Endothelial cell of umbilical vein (primary cell): Measurements from ENCODE around the gene MACROD2. TPM values are rescaled to one million over a fixed set of nuclear protein-coding genes. Genes with fewer than 3 reads are reported as not detected.

Experiments used
- BruUV-seq: library from RNA; stranded (reverse); fragments of 400-500 nt; replicated peaks from 2 replicates; lab custom pipeline; 2021; lab: Mats Ljungman, UMichigan
- CTCF ChIA-PET: fragments of 300-600, 350-600 bp; sonication (Branson Sonifier 250); formaldehyde crosslinking; loops from one replicate; lab custom pipeline; 2021; ENCODE audit warnings: antibody characterized with exemption, inconsistent platforms; lab: Charles Lee
- POLR2A ChIA-PET: fragments of 300-600, 350-600 bp; sonication (Branson Sonifier 250); formaldehyde crosslinking; loops from one replicate; lab custom pipeline; 2021; ENCODE audit warnings: antibody characterized with exemption, inconsistent platforms; lab: Charles Lee
- DNase-seq: peaks from one replicate; pipeline ENCODE4 v3.0.0-alpha.2; 2011; ENCODE audit warnings: low read depth, low spot score
- FAIRE-seq: peaks from 2 replicates; lab custom pipeline; 2011; peaks lifted over from hg19 to GRCh38; lab: Jason Lieb, UNC
- H2AFZ ChIP-seq: 2 replicates; pipeline ENCODE4 v1.6.0; 2012; ENCODE audit warnings: low read depth, low read length, control low read depth, inconsistent platforms
- H3K27ac ChIP-seq: 2 replicates; pipeline ENCODE4 v1.5.1; 2011; ENCODE audit warnings: low read depth, mild to moderate bottlenecking, control low read depth, low read length, moderate library complexity; ENCODE audit not compliant: insufficient read depth
- H3K27me3 ChIP-seq, 2 experiments: 2 replicates each; pipeline versions ENCODE4 v1.6.0 to v1.6.1; 2011; ENCODE audit warnings: low read length in 2 of 2, mixed read lengths in 1 of 2; ENCODE audit not compliant: control insufficient read depth in 2 of 2, insufficient read depth in 2 of 2
- H3K36me3 ChIP-seq, 2 experiments: 2 replicates in 1 of 2; 3 replicates in 1 of 2; pipeline ENCODE4 v1.5.1; 2011; ENCODE audit warnings: low read length in 2 of 2, mild to moderate bottlenecking in 1 of 2, moderate library complexity in 1 of 2; ENCODE audit not compliant: control insufficient read depth in 2 of 2, insufficient read depth in 2 of 2; ENCODE audit errors: extremely low read depth in 1 of 2
- H3K4me1 ChIP-seq: 3 replicates; pipeline ENCODE4 v1.5.1; 2011; ENCODE audit warnings: mild to moderate bottlenecking, low read length; ENCODE audit not compliant: control insufficient read depth, insufficient read depth; ENCODE audit errors: extremely low read depth
- H3K4me2 ChIP-seq: 2 replicates; pipeline ENCODE4 v1.6.1; 2011; ENCODE audit warnings: low read length, control low read depth, mixed read lengths; ENCODE audit not compliant: insufficient read depth
- H3K4me3 ChIP-seq, 3 experiments: fragments of 200-600 bp in 1 of 3; sonication (generic), shearing (Covaris generic) in 1 of 3; replicated peaks in 1 of 3; 2 replicates each; pipeline ENCODE4 v1.5.1; 2011 to 2016; ENCODE audit warnings: control low read depth in 3 of 3, low read length in 3 of 3, mild to moderate bottlenecking in 2 of 3, inconsistent platforms in 1 of 3, low read depth in 1 of 3, moderate library complexity in 1 of 3; ENCODE audit not compliant: insufficient read depth in 1 of 3
- H3K79me2 ChIP-seq: 2 replicates; pipeline ENCODE4 v1.6.0; 2012; ENCODE audit warnings: low read length, inconsistent platforms; ENCODE audit not compliant: control insufficient read depth, insufficient read depth
- H3K9ac ChIP-seq: replicated peaks from 2 replicates; pipeline ENCODE3; 2011; ENCODE audit warnings: low read length, control low read depth; ENCODE audit not compliant: insufficient read depth; ENCODE audit errors: extremely low read depth
- H3K9me1 ChIP-seq: replicated peaks from 3 replicates; pipeline ENCODE4 v1.6.0; 2011; ENCODE audit warnings: mild to moderate bottlenecking, low read length; ENCODE audit not compliant: control insufficient read depth, insufficient read depth; ENCODE audit errors: extremely low read depth
- H3K9me3 ChIP-seq: replicated peaks from 2 replicates; pipeline ENCODE4 v1.5.1; 2012; ENCODE audit warnings: low read length, inconsistent platforms; ENCODE audit not compliant: control insufficient read depth, insufficient read depth
- H4K20me1 ChIP-seq: replicated peaks from 2 replicates; pipeline ENCODE3; 2011; ENCODE audit warnings: mild to moderate bottlenecking, low read length; ENCODE audit not compliant: control insufficient read depth, insufficient read depth; ENCODE audit errors: extremely low read depth
- FOS ChIP-seq: IDR thresholded peaks from 2 replicates; pipeline ENCODE4 v1.6.1; 2011; ENCODE audit warnings: mild to moderate bottlenecking, low read length, moderate library complexity, borderline replicate concordance; ENCODE audit not compliant: insufficient read depth
- GATA2 ChIP-seq: IDR thresholded peaks from 2 replicates; pipeline ENCODE4 v1.7.0; 2011; ENCODE audit warnings: low read depth, mild to moderate bottlenecking, moderate library complexity, mixed read lengths, low read length; ENCODE audit not compliant: insufficient read length, insufficient read depth
- JUN ChIP-seq: IDR thresholded peaks from 2 replicates; pipeline ENCODE4 v1.6.1; 2011; ENCODE audit warnings: borderline replicate concordance, low read depth; ENCODE audit not compliant: insufficient read length, insufficient read depth
- MYC ChIP-seq: IDR thresholded peaks from one replicate; pipeline ENCODE4 v1.6.1; 2011; ENCODE audit warnings: mild to moderate bottlenecking, low read depth, low read length
- POLR2A ChIP-seq: IDR thresholded peaks from 2 replicates; pipeline ENCODE4 v1.6.1; 2012; ENCODE audit warnings: low read depth, mild to moderate bottlenecking, control low read depth, low read length
- POLR2AphosphoS5 ChIP-seq: IDR thresholded peaks from 2 replicates; pipeline ENCODE4 v1.6.1; 2012; ENCODE audit warnings: low read depth, mild to moderate bottlenecking, control low read depth, low read length, moderate library complexity; ENCODE audit not compliant: insufficient read depth
- dilution Hi-C: fragments of 300-500 bp; cut with MboI; formaldehyde crosslinking; loops from one replicate; pipeline ENCODE4 v1.15.0; 2019; ENCODE audit warnings: low sequenced_read_pairs; ENCODE audit not compliant: extremely low pct_ligation_motif_present
- intact Hi-C: fragments of 100-400 bp; cut with micrococcal nuclease; formaldehyde crosslinking; loops from one replicate; pipeline ENCODE4 v1.10.0; 2022
- polyA plus RNA-seq, 4 experiments: library from polyadenylated mRNA; depleted of rRNA in 3 of 4; stranded (reverse) in 3 of 4; unstranded in 1 of 4; fragments of >200 nt; gene quantifications; 2 replicates each; pipeline versions ENCODE4 v1.2.1 to v1.2.3, GENCODE V29; 2011 to 2012; ENCODE audit warnings: missing spikeins in 1 of 4
- total RNA-seq: library from RNA; stranded (reverse); gene quantifications from 2 replicates; pipeline ENCODE4 v1.2.3, GENCODE V29; 2021
- TF ChIP-seq, protein P1 (sequence below), 2 donors: IDR thresholded peaks; 1 replicate in 1 of 2; 2 replicates in 1 of 2; pipeline ENCODE4 v1.5.1; 2011; ENCODE audit warnings: low read length in 2 of 2, mild to moderate bottlenecking in 2 of 2, moderate library complexity in 2 of 2, control low read depth in 1 of 2, inconsistent platforms in 1 of 2, low read depth in 1 of 2; ENCODE audit not compliant: insufficient read depth in 1 of 2; ENCODE audit errors: extremely low read depth in 1 of 2

The MACROD2 gene
- total and polyA plus RNA-seq, 2 donors (not counting 3 experiments of a cell fraction or from before 2014, with no cell fraction given), result 0.11 to 0.73 TPM

DNA sequence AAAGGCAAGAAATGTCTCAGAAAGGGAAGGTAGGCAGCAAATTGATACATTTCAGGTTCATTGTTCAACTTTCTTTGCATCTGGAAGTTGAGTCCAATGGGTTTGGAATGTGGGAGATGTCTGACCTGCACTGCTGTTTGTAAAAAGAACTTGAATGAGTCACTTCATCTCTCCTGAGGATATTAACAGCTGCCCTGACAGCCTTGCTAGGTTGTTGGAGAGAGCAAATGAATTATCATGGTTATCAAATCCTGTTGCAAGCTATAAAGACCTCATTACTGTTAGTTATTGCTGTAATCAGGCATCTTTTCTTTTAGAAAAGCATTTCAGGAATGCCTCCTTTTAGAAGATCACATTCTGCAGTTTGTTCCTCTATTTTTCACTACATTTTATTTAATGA is 365.1 kb downstream of the MACROD2 start:
- dilution Hi-C loops, result no loop called here

More for the DNA sequence above, 365.1 kb downstream of the MACROD2 start:
- no peak overlapping the region for H3K9ac ChIP-seq
- POLR2A ChIA-PET, result no interaction called here
- no peak overlapping the region for H2AFZ ChIP-seq
- H3K36me3 ChIP-seq, result no peaks in the 10 kb centered on the region
- BruUV-seq, result no TSS peak
- no peak overlapping the region for H3K27ac ChIP-seq
- no peaks in the 10 kb centered on the region for H3K4me1 ChIP-seq
- CTCF ChIA-PET, result no interaction called here
- H4K20me1 ChIP-seq, result no peaks in the 10 kb centered on the region
- H3K4me2 ChIP-seq, result no peak overlapping the region
- TF ChIP-seq POLR2AphosphoS5 (no peak), GATA2 (no peak), JUN (no peak), FOS (no peak), MYC (no peak), POLR2A (no peak)
- TF ChIP-seq, protein P1, sequence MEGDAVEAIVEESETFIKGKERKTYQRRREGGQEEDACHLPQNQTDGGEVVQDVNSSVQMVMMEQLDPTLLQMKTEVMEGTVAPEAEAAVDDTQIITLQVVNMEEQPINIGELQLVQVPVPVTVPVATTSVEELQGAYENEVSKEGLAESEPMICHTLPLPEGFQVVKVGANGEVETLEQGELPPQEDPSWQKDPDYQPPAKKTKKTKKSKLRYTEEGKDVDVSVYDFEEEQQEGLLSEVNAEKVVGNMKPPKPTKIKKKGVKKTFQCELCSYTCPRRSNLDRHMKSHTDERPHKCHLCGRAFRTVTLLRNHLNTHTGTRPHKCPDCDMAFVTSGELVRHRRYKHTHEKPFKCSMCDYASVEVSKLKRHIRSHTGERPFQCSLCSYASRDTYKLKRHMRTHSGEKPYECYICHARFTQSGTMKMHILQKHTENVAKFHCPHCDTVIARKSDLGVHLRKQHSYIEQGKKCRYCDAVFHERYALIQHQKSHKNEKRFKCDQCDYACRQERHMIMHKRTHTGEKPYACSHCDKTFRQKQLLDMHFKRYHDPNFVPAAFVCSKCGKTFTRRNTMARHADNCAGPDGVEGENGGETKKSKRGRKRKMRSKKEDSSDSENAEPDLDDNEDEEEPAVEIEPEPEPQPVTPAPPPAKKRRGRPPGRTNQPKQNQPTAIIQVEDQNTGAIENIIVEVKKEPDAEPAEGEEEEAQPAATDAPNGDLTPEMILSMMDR (IDR thresholded peaks at IDR 0.05; ENCODE audit: extremely low read depth in 1 of 2, insufficient read depth in 1 of 2, low read depth in 1 of 2, low read length in 2 of 2), result no peak
- no peaks in the 10 kb centered on the region for H3K9me1 ChIP-seq
- H3K4me3 ChIP-seq, result no peak overlapping the region
- H3K9me3 ChIP-seq, result no peaks in the 10 kb centered on the region
- intact Hi-C loops, result no loop called here
- no peaks in the 10 kb centered on the region for H3K27me3 ChIP-seq
- H3K79me2 ChIP-seq, result no peaks in the 10 kb centered on the region
- FAIRE-seq (no peak), DNase-seq (no peak)
